ENCODE measurements around the gene KCNT1.

The KCNT1 gene

GRCh38 chr9:135774794-135775525, 73.0 kb downstream of the KCNT1 start:
- Histone ChIP-seq H3K36me3 (ENCODE audit: control insufficient read depth, insufficient read depth, low read length) (no peaks in the 10 kb centered on the region), H3K4me3 (ENCODE audit: low read depth, low read length) (no peak overlapping the region), H3K9me3 (ENCODE audit: control insufficient read depth, insufficient read depth, low read length) (no peaks in the 10 kb centered on the region), H3K27me3 (ENCODE audit: control insufficient read depth, insufficient read depth, low read length) (no peaks in the 10 kb centered on the region), H3K9ac (ENCODE audit: low read depth, low read length) (no peak overlapping the region), H3K4me1 (ENCODE audit: control insufficient read depth, insufficient read depth, low read length) (no peaks in the 10 kb centered on the region)

- Histone ChIP-seq H3K4me1 (ENCODE audit: control insufficient read depth, insufficient read depth, low read length) (no peaks in the 10 kb centered on the region), H3K9me3 (ENCODE audit: control insufficient read depth, insufficient read depth, low read length) (no peaks in the 10 kb centered on the region), H3K36me3 (ENCODE audit: control insufficient read depth, insufficient read depth, low read length) (no peaks in the 10 kb centered on the region), H3K9ac (ENCODE audit: low read depth, low read length) (no peak overlapping the region), H3K4me3 (ENCODE audit: low read depth, low read length) (no peak overlapping the region), H3K27me3 (ENCODE audit: control insufficient read depth, insufficient read depth, low read length) (no peaks in the 10 kb centered on the region)
These were observed 73.9 kb downstream of the KCNT1 start for GRCh38 chr9:135775911-135776310.

- Histone ChIP-seq H3K4me1 (ENCODE audit: control insufficient read depth, insufficient read depth, low read length) (no peaks in the 10 kb centered on the region), H3K9me3 (ENCODE audit: control insufficient read depth, insufficient read depth, low read length) (no peaks in the 10 kb centered on the region), H3K9ac (ENCODE audit: low read depth, low read length) (no peak overlapping the region), H3K27me3 (ENCODE audit: control insufficient read depth, insufficient read depth, low read length) (no peaks in the 10 kb centered on the region), H3K4me3 (ENCODE audit: low read depth, low read length) (no peak overlapping the region), H3K36me3 (ENCODE audit: control insufficient read depth, insufficient read depth, low read length) (no peaks in the 10 kb centered on the region)
These were observed 75.1 kb downstream of the KCNT1 start for GRCh38 chr9:135776893-135777622.

GRCh38 chr9:135777623-135778177, 75.7 kb downstream of the KCNT1 start:
- Histone ChIP-seq H3K9ac (ENCODE audit: low read depth, low read length) (no peak overlapping the region), H3K9me3 (ENCODE audit: control insufficient read depth, insufficient read depth, low read length) (no peaks in the 10 kb centered on the region), H3K4me1 (ENCODE audit: control insufficient read depth, insufficient read depth, low read length) (no peaks in the 10 kb centered on the region), H3K4me3 (ENCODE audit: low read depth, low read length) (no peak overlapping the region), H3K27me3 (ENCODE audit: control insufficient read depth, insufficient read depth, low read length) (no peaks in the 10 kb centered on the region), H3K36me3 (ENCODE audit: control insufficient read depth, insufficient read depth, low read length) (no peaks in the 10 kb centered on the region)

- H3K9ac ChIP-seq (ENCODE audit: low read depth, low read length) = no peak overlapping the region
- H3K36me3 ChIP-seq (ENCODE audit: control insufficient read depth, insufficient read depth, low read length) = no peaks in the 10 kb centered on the region
- no peaks in the 10 kb centered on the region for H3K4me1 ChIP-seq (ENCODE audit: control insufficient read depth, insufficient read depth, low read length)
- no peaks in the 10 kb centered on the region for H3K9me3 ChIP-seq (ENCODE audit: control insufficient read depth, insufficient read depth, low read length)
- no peaks in the 10 kb centered on the region for H3K27me3 ChIP-seq (ENCODE audit: control insufficient read depth, insufficient read depth, low read length)
- no peak overlapping the region for H3K4me3 ChIP-seq (ENCODE audit: low read depth, low read length)
These were observed 76.4 kb downstream of the KCNT1 start for GRCh38 chr9:135778421-135778820.

- H3K4me3 ChIP-seq (ENCODE audit: low read depth, low read length) = no peak overlapping the region
- no peaks in the 10 kb centered on the region for H3K27me3 ChIP-seq (ENCODE audit: control insufficient read depth, insufficient read depth, low read length)
- H3K4me1 ChIP-seq (ENCODE audit: control insufficient read depth, insufficient read depth, low read length) = no peaks in the 10 kb centered on the region
- H3K36me3 ChIP-seq (ENCODE audit: control insufficient read depth, insufficient read depth, low read length) = no peaks in the 10 kb centered on the region
- H3K9me3 ChIP-seq (ENCODE audit: control insufficient read depth, insufficient read depth, low read length) = no peaks in the 10 kb centered on the region
- no peak overlapping the region for H3K9ac ChIP-seq (ENCODE audit: low read depth, low read length)
These were observed 77.6 kb downstream of the KCNT1 start for GRCh38 chr9:135779571-135779970.

GRCh38 chr9:135780086-135780485, 78.1 kb downstream of the KCNT1 start:
- Histone ChIP-seq H3K36me3 (ENCODE audit: control insufficient read depth, insufficient read depth, low read length) (no peaks in the 10 kb centered on the region), H3K27me3 (ENCODE audit: control insufficient read depth, insufficient read depth, low read length) (no peaks in the 10 kb centered on the region), H3K4me1 (ENCODE audit: control insufficient read depth, insufficient read depth, low read length) (no peaks in the 10 kb centered on the region), H3K4me3 (ENCODE audit: low read depth, low read length) (no peak overlapping the region), H3K9me3 (ENCODE audit: control insufficient read depth, insufficient read depth, low read length) (no peaks in the 10 kb centered on the region), H3K9ac (ENCODE audit: low read depth, low read length) (no peak overlapping the region)

- Histone ChIP-seq H3K36me3 (ENCODE audit: control insufficient read depth, insufficient read depth, low read length) (no peaks in the 10 kb centered on the region), H3K27me3 (ENCODE audit: control insufficient read depth, insufficient read depth, low read length) (no peaks in the 10 kb centered on the region), H3K4me3 (ENCODE audit: low read depth, low read length) (no peak overlapping the region), H3K9ac (ENCODE audit: low read depth, low read length) (no peak overlapping the region), H3K9me3 (ENCODE audit: control insufficient read depth, insufficient read depth, low read length) (no peaks in the 10 kb centered on the region), H3K4me1 (ENCODE audit: control insufficient read depth, insufficient read depth, low read length) (no peaks in the 10 kb centered on the region)
These were observed 78.6 kb downstream of the KCNT1 start for GRCh38 chr9:135780626-135781025.

- H3K36me3 ChIP-seq (ENCODE audit: control insufficient read depth, insufficient read depth, low read length) = no peaks in the 10 kb centered on the region
These were observed 81.0 kb downstream of the KCNT1 start for GRCh38 chr9:135782946-135783345.

GRCh38 chr9:135783540-135784245, 81.7 kb downstream of the KCNT1 start:
- Histone ChIP-seq H3K9ac (ENCODE audit: low read depth, low read length) (no peak overlapping the region), H3K27me3 (ENCODE audit: control insufficient read depth, insufficient read depth, low read length) (no peaks in the 10 kb centered on the region), H3K4me3 (ENCODE audit: low read depth, low read length) (no peak overlapping the region), H3K36me3 (ENCODE audit: control insufficient read depth, insufficient read depth, low read length) (no peaks in the 10 kb centered on the region), H3K4me1 (ENCODE audit: control insufficient read depth, insufficient read depth, low read length) (no peaks in the 10 kb centered on the region), H3K9me3 (ENCODE audit: control insufficient read depth, insufficient read depth, low read length) (no peaks in the 10 kb centered on the region)

More at GRCh38 chr9:135782946-135783345, 81.0 kb downstream of the KCNT1 start:
- H3K9me3 ChIP-seq (ENCODE audit: control insufficient read depth, insufficient read depth, low read length) = no peaks in the 10 kb centered on the region
- no peaks in the 10 kb centered on the region for H3K4me1 ChIP-seq (ENCODE audit: control insufficient read depth, insufficient read depth, low read length)
- no peaks in the 10 kb centered on the region for H3K27me3 ChIP-seq (ENCODE audit: control insufficient read depth, insufficient read depth, low read length)
- no peak overlapping the region for H3K4me3 ChIP-seq (ENCODE audit: low read depth, low read length)
- H3K9ac ChIP-seq (ENCODE audit: low read depth, low read length) = no peak overlapping the region

GRCh38 chr9:135785013-135785575, 83.1 kb downstream of the KCNT1 start:
- Histone ChIP-seq H3K4me3 (ENCODE audit: low read depth, low read length) (no peak overlapping the region), H3K9me3 (ENCODE audit: control insufficient read depth, insufficient read depth, low read length) (no peaks in the 10 kb centered on the region), H3K9ac (ENCODE audit: low read depth, low read length) (no peak overlapping the region), H3K36me3 (ENCODE audit: control insufficient read depth, insufficient read depth, low read length) (no peaks in the 10 kb centered on the region), H3K4me1 (ENCODE audit: control insufficient read depth, insufficient read depth, low read length) (no peaks in the 10 kb centered on the region), H3K27me3 (ENCODE audit: control insufficient read depth, insufficient read depth, low read length) (no peaks in the 10 kb centered on the region)
